Activated CD4-positive, alpha-beta T cell treated with anti-CD3 and anti-CD28 coated beads, Interleukin-10, Interleukin-2, amounts not matched to agents 100 ng/mL and 50 ng/mL, durations not matched to agents 16 hours and 8 hours (primary cell): ENCODE measurements around the gene HPCAL1.
"Not testable (repeated sequence)": the region's sequence is repeated elsewhere in the genome, so short reads cannot be mapped to it uniquely, and the experiment has no call there.

Source experiments
- DNase-seq: peaks from one replicate; pipeline ENCODE4 v3.0.0-alpha.2; 2020

The HPCAL1 gene

DNA sequence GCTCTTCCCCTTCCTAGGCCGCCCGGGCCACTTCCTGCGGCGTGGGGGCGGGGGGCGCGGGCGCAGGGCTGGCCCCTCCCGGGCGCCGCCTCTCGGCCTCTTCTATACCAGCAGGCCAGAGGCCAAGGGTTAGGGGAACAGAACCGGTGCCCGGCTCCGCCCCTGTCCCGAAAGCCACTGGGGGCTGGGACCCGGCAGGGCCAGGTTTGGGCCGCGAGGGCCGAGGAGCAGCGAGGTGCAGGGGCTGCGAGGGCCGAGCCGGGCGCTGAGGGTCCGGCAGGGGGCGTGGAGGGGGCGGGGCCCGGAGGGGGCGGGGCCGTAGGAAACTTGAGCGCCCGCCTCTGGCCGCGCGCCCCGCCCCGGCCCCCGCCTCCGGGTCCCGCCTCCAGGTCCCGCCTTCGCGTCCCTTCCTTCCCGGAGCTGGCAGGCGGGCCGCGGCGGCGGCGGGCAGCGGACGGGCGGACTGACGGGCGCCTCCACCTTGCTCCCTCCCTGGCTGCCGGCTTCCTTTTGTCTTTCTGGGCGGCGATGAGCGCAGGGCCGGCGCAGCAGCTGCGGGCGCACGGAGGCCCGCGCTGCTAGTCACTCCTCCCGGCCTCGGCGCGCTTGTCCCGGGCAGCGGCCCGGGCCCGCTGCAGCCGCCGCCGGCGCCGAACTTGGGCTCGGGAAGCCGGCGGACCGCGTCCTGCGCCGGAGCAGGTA, at the start of gene HPCAL1:
Gene HPCAL1 (plus strand): TSS at position 426 of the 702 bp plus-strand sequence. CDS start 116,854 bp downstream, outside the sequence.
- DNase-seq: peak; percentile 89

DNA sequence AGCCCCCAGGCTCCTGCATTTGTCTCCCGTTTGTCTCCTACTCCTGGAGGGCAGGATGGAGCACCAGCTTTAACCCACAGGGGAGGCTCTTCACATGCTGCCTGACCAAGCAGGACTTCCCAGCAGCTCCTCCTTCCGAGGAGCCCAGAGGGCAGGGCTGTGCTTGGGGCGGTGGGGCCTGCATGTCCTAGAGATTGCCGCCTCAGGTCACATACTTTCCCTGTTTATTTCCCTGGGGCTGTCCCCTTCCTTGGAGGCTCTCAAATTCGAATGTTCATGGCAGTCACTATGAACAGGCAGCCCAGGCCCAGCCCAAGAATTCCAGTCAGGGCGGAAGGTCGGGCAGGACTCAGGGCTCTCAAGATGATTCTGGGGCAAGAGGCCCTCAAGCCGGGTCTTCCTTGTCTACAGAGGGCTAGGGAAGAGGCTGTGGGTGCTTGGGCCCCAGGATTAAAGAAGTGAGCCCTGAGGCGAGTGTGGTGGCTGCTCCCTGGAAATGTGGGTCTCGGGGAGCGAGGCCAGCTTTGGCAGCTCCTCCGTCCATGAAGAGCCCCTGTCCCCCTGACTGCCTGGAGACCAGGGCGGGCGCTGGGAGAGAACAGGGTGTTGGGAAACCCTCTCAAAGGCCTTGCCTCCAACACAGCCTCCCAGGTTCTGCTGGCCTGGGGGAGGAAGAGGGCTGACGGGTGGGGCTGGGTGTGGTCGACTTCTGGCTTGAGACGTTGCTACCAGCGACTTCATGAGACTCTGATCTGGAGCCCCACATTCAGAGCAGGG, 48.9 kb upstream of the HPCAL1 start:
- no peak for DNase-seq

DNA sequence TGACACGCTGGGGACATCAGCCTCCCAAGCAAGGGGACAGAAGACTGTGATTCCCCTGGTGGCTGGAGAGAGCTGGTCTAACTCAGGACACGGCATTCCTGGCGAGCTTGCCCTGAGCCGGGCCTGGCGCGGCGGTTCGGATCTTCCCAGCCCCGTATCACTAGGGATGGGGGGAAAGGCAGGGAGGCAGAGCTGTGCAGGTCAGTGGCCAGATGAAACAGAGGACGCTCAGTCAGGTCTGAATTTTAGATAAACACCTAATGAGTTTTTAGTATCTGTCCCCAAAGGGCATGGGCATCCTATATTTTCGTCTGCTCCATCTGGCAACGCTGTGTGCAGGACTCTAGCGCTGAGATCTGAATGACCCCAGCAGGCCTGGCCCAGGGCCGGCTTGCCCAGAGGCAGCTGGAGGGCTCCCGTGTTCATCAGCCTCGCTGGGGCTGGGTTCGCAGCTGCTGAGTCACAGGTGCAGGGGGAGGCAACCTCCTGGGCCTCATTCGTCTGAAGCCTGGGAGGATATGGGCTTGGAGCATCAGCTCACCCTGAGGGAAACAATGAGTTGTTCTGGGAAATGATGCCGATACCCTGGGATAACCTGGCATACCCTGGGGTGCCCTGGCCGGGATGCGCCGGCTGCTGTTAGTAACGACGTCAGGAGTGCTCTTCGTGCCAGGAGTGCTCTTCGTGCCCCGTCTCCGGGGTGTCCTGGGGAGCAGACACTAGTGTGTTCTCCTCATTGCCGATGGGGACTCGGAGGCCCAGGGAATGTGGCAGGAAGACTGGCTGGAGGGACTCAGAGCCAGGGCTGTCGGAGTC, 48.1 kb upstream of the HPCAL1 start:
- no peak for DNase-seq

DNA sequence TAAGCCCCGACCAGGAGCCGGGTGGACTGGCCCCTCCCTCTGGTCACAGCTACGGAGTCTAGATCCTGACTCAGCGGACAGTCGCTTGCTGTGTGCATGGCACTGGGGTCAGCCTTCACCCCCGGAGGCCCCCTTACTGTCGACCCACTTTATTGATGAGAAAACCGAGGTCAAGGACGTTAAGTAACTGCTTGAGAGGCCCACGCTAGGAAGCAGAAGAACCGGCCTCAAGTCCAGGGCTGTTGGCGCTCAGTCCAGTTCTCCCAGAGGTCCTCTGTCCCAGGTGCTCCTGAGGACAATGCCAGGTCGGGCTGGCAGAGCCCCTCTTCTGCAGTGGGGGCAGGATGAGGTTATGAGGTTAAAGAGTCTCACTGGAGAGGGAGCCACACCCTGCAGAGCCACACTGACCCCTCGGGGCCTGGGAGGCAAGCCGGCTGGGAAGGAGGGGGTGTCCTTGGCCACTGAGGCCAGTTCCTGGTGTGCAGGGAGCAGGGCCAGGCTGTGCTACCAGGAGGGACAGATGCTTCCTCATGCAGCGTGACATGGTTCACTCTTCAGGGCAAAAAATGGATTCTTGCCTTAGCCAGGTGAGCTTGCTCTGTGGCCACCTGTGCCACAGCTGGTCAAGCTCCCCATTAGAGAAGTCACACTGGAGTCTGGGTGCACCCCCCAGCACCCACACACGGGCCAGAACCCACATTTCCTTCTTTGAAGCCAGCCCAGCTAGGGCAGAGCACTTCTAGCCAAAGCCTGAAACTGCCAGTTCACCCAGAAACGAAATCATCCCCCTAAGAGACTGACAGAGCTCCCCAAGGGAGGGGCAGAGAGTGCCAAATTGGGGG, 47.3 kb upstream of the HPCAL1 start:
- DNase-seq: no peak

DNA sequence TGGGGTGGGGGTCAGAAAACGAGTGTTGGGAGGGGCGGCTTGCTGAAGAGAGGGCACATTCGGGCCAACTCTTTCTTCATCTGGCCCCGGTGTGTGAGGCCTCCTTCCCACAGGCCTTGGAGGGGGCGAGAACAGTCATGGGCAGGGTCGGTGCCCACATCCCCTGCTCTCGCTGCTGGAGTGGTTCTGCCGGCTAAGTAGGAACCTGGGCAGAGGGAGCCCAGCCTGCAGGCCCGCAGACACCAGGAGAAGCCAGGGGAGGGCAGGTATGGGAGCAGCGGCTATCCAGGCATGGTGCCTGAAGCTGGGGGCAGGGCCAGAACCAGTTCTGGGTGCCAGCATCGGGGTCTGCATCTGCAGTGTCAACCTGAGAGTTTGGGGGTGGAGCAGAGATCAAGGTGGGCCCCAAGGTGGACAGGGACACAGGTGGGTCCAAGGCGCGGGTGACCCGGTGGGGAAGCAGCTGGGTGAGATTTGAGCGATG, 46.6 kb upstream of the HPCAL1 start:
- DNase-seq: no peak

DNA sequence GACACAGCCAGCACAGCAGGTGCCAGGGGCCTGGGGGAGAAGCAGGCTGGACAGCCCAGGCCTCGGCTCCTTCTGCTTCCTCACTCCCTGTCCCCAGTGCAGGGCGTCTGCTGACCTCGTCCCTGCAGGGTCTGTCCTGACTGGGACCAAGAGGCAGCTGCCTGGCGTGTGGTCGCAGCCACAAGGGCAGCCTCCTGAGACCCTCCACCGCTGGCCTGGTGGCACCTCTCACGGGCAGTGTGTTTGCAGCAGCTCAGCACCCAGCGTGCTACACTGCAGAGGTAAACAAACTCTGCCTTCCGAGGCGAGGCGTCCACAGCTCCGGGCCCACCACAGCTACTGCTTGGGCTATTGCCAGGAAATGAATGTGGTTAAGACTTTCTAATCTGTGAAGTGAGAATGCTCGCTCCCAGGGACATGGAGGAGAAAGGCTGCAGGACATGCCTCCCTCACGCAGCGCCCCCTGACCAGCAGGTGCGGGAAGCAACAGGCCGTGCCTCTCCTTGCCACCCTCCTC, 46.1 kb upstream of the HPCAL1 start:
- no peak for DNase-seq

DNA sequence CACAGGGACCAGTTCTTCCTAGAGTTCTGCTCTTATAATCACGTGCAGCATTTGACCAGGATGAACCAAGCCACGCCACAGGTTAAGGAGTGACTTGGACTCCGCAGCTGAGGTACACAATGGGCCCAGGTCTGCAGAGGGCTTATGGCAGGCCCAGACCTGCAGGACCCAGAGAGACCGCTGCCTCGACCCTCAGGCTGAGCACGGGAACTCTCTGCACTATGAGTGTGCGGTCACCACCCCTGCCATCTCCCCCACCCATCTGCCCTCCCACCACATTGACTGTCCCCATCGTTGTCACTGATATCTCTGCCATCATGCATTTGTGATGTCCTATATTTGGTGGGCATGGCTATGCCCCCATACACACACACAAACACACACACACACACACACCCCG, 45.7 kb upstream of the HPCAL1 start:
- DNase-seq: no peak

DNA sequence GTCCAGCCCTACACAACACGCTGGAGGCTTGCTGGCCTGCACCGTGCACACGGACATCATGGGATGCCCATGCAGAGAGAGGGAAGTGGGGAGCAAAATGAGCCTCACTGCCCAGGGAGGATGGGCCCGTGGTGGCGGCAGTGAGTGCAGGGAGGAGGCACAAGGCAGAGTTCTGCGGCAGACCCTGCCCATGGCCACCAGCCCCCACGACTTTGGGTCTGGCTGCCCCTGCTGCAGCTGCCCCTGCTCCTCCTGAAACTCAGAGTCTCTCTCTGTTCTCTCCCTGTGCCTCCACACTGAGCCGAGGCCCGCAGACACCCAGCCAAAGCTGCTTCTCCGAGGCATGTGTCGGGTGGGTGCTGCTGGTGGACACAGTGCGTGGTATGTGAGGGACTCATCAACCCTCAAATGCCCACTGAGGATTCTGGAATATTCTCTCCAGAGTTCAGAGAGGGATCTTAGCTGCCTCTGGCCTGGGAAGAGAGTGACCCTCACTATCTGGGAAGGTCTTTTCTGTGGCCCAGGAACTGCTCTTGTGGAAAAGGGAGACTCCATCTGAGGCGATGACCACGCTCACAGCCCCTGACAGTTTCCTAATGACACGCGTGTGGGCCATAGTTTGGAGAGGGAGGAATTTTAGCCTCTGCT, 45.1 kb upstream of the HPCAL1 start:
- no peak for DNase-seq

DNA sequence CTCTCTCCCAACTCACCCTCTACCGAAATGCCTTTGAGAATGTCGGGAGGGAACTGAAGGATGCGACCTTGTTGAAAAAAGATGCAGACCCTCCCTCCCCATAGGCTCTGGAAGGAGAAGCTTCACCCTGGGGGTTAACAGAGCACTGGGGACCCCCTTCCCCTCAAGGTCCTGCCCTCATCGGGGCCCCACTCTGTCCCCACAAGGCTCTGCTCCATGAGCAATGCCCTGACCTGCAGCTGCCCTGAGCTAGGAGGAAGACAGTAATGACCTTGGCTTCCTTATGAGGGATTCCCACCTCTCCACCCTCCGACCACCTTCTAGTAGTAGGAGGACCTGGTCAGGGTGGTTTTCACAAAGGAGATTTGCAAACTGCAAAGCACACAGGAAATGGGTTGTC, 44.4 kb upstream of the HPCAL1 start:
- no peak for DNase-seq

DNA sequence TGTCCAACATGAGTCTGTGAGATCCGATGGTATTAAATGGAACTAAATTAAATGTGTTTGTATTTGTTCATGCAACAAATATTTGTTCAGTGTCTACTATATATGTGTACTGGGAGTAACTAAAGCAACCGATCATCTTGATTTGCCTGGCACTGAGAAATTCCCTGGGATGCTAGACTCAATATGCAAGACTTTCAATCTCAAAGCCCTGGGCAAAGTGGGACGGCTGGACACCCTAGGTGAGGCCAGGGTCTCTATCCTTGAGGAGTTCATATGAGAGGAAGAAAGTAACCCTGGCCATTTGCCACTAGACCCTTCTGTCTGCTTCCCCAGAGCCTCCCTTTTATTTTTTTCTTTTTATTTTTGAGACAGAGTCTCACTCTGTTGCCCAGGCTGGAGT, 44.0 kb upstream of the HPCAL1 start:
- no peak for DNase-seq

DNA sequence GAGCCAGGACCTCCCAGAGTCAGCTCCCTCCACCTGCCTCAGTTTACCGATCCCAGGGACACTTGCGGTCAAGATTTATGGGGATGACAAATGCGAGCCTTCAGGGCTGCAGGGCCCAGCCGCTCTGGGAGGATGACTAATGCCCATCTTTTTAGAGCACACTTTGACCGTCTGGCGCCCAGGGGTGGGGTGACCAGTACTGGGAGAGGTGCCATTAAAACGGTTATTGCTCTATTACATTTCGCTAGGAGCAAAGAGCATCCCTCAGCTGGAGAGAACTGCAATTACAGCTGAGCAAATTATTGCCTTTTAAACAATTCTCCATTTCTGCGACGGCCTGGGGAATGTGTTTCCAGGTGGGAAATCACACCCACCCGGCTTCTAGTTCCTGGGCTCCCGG, 42.6 kb upstream of the HPCAL1 start:
- DNase-seq: no peak

DNA sequence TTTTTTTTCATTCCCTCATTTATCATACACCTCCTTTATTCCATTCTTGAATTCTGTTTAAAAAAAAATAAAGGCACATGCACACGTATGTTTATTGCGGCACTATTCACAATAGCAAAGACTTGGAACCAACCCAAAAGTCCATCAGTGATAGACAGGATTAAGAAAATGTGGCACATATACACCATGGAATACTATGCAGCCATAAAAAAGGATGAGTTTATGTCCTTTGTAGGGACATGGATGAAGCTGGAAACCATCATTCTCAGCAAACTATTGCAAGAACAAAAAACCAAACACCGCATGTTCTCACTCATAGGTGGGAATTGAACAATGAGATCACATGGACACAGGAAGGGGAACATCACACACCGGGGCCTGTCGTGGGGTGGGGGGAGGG, 39.2 kb upstream of the HPCAL1 start:
- DNase-seq: not testable (repeated sequence)

DNA sequence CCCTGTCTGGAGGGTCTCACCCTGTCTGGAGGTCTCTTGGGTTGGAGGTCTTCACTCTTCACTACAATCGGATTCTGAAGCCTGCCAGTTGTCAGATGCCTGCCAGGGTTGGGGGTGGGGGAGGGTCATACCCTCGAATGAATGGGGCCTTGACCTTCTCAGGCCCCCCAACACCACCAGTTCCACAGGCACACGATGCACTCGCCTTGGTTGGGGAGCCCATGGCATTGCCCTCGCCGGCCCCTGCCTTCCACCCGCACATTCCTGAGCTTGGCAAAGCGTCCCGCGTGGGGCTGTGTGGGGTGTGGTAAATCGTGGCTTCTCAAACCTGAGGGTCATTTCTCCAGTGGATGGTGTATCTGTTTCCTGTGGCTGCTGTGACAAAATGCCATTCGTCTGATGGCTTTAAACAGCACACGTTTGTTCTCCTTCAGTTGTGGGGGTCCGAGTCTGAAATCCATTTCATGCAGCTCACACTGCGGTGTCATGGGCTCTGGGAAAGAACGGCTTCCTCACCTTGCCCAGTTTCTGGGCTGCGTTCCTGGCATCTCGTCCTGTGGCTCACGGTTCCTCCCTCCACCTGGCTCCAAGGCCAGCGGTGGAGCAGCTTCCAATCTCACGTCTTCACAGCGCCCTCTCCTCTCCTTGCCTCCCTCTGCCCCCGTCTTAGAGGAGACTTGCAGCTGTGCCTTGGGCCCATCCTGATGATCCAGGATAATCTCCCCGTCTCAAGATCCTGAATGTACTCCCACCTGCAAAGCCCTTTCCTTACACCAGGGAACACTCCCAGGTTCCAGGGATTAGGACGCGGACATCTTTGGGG, 38.0 kb upstream of the HPCAL1 start:
- no peak for DNase-seq

DNA sequence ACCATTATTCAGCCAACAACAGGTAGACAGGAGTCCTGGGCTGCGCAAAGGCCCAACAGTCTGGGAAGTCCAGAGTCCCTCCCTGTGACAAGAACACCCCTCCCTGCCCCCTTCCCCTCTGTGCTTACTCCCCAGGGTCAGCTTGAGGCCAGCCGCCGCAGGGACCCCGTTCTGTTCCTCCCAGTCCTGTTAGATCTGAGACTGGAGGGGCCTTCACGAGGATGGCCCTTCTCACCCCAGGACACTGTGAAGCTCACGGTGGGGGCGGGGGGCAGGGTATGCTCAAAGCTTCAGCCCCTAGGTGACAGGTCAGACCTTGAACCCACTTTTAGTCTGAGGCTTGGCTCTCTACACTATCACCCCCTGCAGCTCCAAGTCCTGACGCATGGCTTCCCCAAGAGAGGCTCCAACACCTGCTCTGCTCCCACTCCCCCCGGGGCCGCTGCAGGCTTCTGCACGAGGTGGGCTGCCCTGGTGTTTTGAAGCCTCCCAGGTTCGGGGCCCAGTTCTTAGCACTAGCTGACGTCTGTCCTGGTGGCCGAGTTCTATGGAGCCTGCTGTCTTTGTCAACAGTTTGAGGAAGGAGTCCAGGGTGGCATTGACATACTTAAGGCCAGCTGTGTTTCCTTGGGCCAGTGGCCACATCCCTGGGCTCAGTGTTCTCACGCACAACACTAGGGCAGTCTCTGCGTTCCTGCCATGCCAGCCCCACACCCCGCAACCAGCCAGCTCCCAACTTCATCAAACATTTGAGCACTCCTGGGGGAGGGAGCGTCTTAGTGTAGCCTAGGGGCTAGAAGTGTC, 37.2 kb upstream of the HPCAL1 start:
- DNase-seq: no peak

DNA sequence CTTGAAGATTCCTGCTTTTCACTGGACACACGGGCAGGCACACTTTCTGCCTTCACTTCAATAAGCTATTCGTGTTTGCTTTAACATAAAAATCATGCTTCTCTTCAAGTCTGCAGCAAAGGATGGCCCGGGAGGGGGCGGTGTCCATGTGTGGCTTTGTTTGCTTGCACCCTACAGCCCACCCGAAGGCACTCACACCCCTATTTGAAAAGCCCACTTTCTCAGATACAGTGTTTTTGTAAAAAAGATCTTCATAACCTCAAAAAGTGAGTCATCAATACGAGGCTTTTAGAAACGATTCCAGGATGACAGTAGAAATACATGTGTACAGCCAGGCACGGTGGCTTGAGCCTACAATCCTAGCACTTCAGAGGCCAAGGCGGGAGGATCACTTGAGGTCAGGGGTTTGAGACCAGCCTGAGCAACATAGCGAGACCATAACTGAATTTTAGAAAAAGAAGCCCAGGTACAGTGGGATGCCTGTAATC, 36.5 kb upstream of the HPCAL1 start:
- no peak for DNase-seq

DNA sequence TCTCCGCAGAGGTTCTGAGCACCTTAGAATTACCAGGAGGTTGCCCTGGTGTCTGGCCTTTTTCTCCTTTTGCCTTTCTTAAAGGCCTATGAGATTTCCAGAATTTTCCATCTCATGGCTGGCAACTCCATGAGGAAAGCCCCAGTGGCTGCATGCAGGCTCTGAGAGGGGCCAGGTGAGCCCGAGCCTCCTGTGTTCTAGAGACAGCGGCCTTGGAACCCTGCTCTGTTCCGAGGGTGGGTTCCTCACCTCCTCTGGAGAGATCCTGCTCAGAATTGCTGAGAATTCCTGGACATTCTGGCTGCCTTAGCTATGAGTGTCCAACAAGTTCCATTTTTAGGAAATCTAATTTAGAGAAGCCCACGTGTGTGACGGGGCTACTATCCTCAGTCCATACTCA, 35.7 kb upstream of the HPCAL1 start:
- no peak for DNase-seq

DNA sequence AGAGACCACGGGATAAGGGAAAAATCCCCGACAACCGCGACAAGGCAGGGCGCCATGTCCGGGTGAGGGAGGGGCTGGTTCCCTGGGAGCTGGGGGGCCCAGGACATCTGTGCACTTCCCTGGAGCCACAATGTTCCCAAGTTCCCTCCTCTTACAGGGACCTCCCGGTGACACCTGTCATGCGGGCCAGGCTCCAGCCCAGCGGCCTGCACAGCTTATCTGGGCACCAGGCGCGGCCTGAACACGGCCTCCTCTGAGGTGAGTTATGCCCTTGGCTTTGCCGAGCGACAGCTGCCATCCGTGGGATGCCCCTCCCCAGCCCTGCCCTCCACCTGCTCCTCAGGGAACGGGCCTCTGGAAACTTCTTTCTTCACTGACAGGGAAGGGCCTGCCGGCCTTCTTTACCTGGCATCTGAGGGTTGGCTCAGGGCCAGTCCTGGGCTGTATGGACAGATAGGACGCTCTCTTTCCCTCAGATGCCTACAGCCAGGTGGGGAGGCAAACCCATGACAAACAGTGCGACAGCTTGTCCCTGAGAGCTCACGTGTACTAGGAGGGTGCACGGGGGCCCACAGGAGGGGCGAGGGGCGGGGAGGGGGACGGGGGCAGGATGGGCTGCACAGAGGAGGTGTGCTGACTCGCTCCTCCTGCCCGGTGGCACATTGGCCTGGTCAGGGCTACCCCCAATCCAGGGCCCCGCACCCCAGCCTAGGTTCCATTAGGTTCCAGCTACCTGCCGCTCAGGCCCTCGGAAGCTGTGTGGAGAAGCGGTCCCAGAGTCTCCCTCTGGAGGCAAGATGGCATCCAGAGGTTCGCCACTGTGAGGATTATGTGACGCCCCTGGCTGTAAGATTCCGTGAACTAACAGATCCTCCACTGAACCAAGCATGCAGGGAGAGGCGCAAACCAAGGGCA, 34.9 kb upstream of the HPCAL1 start:
- no peak for DNase-seq

DNA sequence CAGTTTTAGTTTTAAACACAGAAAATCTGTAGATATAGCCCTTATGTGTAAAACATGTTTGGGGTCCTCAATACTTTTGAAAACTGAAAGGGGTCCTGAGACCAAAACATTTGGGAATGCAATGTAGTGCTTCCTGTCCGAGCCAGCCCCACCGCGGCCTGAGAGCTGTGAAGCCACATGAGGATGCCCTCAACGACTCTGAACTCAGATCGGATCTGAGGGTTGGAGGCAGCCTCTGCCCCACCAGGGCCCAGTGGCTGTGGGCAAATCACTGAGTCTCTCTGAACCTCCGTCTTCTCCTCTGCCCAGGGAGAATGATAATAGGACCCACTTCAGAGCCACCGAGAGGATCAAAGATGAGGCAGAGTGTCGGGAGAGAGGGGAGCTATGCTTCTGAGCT, 33.4 kb upstream of the HPCAL1 start:
- DNase-seq: no peak
